Heart right ventricle (tissue), 16 donors: ENCODE measurements around the gene SCYGR3. TPM values are rescaled to one million over a fixed set of nuclear protein-coding genes. Genes with fewer than 3 reads are reported as not detected.

ENCODE experiments used
- ATAC-seq, 8 donors: fragments of 200-7000 bp; cut with Tn5 transposase; one replicate each; pipeline ENCODE4 v1.9.1; 2020; ENCODE audit warnings: mild to moderate bottlenecking in 8 of 8, moderate library complexity in 8 of 8, moderate number of reproducible peaks in 1 of 8
- DNase-seq, 2 donors: peaks; one replicate each; pipeline ENCODE4 v3.0.0-alpha.2; 2020
- H3K27ac ChIP-seq, 10 donors: fragments of 200-600 bp; sonication (generic) in 2 of 10; one replicate each; pipeline versions ENCODE4 v1.5.0 to v1.8.0; 2020 to 2022; ENCODE audit warnings: mild to moderate bottlenecking in 3 of 10
- H3K27me3 ChIP-seq, 7 donors: fragments of 200-600 bp; one replicate each; pipeline ENCODE4 v1.8.0; 2021 to 2022; ENCODE audit warnings: mild to moderate bottlenecking in 2 of 7
- H3K36me3 ChIP-seq, 9 donors: fragments of 200-600 bp; sonication (generic) in 1 of 9; one replicate each; pipeline versions ENCODE4 v1.5.0 to v1.8.0; 2020 to 2022; ENCODE audit warnings: mild to moderate bottlenecking in 2 of 9
- H3K4me1 ChIP-seq, 9 donors: fragments of 200-600 bp; sonication (generic) in 1 of 9; one replicate each; pipeline versions ENCODE4 v1.5.0 to v1.8.0; 2020 to 2022; ENCODE audit warnings: mild to moderate bottlenecking in 4 of 9
- H3K4me3 ChIP-seq, 10 donors: fragments of 200-600 bp; sonication (generic) in 2 of 10; one replicate each; pipeline versions ENCODE4 v1.5.0 to v1.8.0; 2020 to 2022; ENCODE audit warnings: mild to moderate bottlenecking in 7 of 10, moderate library complexity in 2 of 10
- H3K9me3 ChIP-seq, 11 donors: fragments of 200-600 bp in 10 of 11; sonication (generic) in 2 of 11; one replicate each; pipeline versions ENCODE4 v1.5.0 to v1.8.0; 2013 to 2022; ENCODE audit warnings: mild to moderate bottlenecking in 2 of 11, control low read depth in 1 of 11, moderate library complexity in 1 of 11
- CTCF ChIP-seq, 9 donors: fragments of 200-600 bp; sonication (generic) in 2 of 9; IDR thresholded peaks; one replicate each; pipeline versions ENCODE4 v1.5.0 to v1.8.0; 2021 to 2022; ENCODE audit warnings: antibody characterized with exemption in 9 of 9, mild to moderate bottlenecking in 5 of 9, moderate library complexity in 1 of 9
- WGBS, 2 donors: extraction: QIAGEN DNeasy Blood & Tissue Kit; methylation state at CpG; one replicate each; pipeline ENCODE4 v1.1.7; 2013; ENCODE audit warnings: inconsistent platforms in 1 of 2; 5-methylcytosine and 5-hydroxymethylcytosine counted together
- intact Hi-C, 10 donors: fragments of 100-400 bp; cut with DNase I; formaldehyde crosslinking; loops; one replicate each; pipeline versions ENCODE4 v1.11.1 to v1.14.2; 2022
- polyA plus RNA-seq, 2 donors: library from polyadenylated mRNA; stranded (reverse); fragments of 200-250 nt; gene quantifications; one replicate each; pipeline ENCODE4 v1.2.3, GENCODE V29; 2013
- total RNA-seq, 10 donors: library from RNA; stranded (reverse); fragmentation: NEBNext Ultra II Directional in 3 of 10; extraction: Animal tissue kit (Norgen Biotek cat#: 25700) in 3 of 10; gene quantifications; one replicate each; pipeline versions ENCODE4 v1.2.1 to v1.2.4, GENCODE V29; 2021 to 2023
- donor health status: Arrhythmogenic right ventricular cardiomyopathy.
- donor health status: ischemic (EF 13 %, LVEDD 7.1; RV severe dilation, severe dysfunction).
- donor health status: healthy with polysubstance abuse.
- donor health status: DM: no; HTN: yes; CAD: no.
- donor health status: DM: no; HTN: no; CAD: no.
- donor health status: ischemic (EF 25% LVEDD 6.9; RV normal size, moderate dysfunction).
- donor health status: ischemic (EF 25% LVEDD 5.7; RV mildly dilated, moderate dysfunction).
- donor health status: healthy.
- donor health status: DM: yes; HTN: yes; CAD: no.
- donor health status: Ischemic cardiomyopathy.
- donor health status: ischemic (EF 35%, LVEDD 5.7; RV mildly dilated, moderate dysfunction).
- donor health status: nonischemic (EF 11% LVEDD 7.7; RV severe dilation, severe dysfunction).
- donor health status: DM: yes; HTN: yes; CAD: no.
- donor health status: PGD.
- donor health status: ischemic (EF 29% LVEDD 5.4; RV normal size, mild dysfunction).
- donor health status: nonischemic (EF 23%, LVEDD 6.1; RV moderate dilation, normal function).

The SCYGR3 gene
- total and polyA plus RNA-seq, 12 donors: not detected

GRCh38 chr2:227629435-227629834, 14.8 kb upstream of the SCYGR3 start:
- Histone ChIP-seq H3K4me3 (no peak overlapping the region), H3K27me3 (peaks cover 0 to 17% (median 9%) of the 10 kb centered on the region in 7 donors), H3K9me3 (no peaks in the 10 kb centered on the region), H3K27ac (no peak overlapping the region), H3K4me1 (no peaks in the 10 kb centered on the region), H3K36me3 (no peaks in the 10 kb centered on the region)
- WGBS, 2 donors: 62 to 67% methylated on average over 7 of the region's 7 CpGs
- DNase-seq (no peak), ATAC-seq (no peak)
- intact Hi-C loops: no loop called here
- no peak for TF ChIP-seq CTCF (IDR thresholded peaks at IDR 0.05)

- ATAC-seq: no peak
- Histone ChIP-seq H3K27me3 (peaks cover 0 to 13% (median 4%) of the 10 kb centered on the region in 7 donors), H3K36me3 (no peaks in the 10 kb centered on the region), H3K9me3 (peaks cover 0 to 3% (median 0%) of the 10 kb centered on the region in 11 donors), H3K4me3 (no peak overlapping the region), H3K27ac (no peak overlapping the region), H3K4me1 (peaks cover 0 to 7% (median 0%) of the 10 kb centered on the region in 9 donors)
- no peak for TF ChIP-seq CTCF (IDR thresholded peaks at IDR 0.05)
- intact Hi-C loops: no loop called here
- WGBS, 2 donors: 80 to 88% methylated on average over 3 of the region's 3 CpGs
- no peak for DNase-seq
Measured at GRCh38 chr2:227627769-227628168, 13.1 kb upstream of the SCYGR3 start.

- peaks cover 0 to 10% (median 0%) of the 10 kb centered on the region in 11 donors for H3K9me3 ChIP-seq
- peaks cover 0 to 13% (median 0%) of the 10 kb centered on the region in 7 donors for H3K27me3 ChIP-seq
- DNase-seq (no peak), ATAC-seq (no peak)
- no peaks in the 10 kb centered on the region for H3K36me3 ChIP-seq
- TF ChIP-seq CTCF (IDR thresholded peaks at IDR 0.05): no peak
- 89 to 95% methylated on average over 10 of the region's 10 CpGs for WGBS, 2 donors
- intact Hi-C loops: no loop called here
- H3K4me3 ChIP-seq: no peak overlapping the region
- peaks cover 0 to 7% (median 0%) of the 10 kb centered on the region in 9 donors for H3K4me1 ChIP-seq
- H3K27ac ChIP-seq: no peak overlapping the region
Measured at GRCh38 chr2:227626580-227627151, 12.0 kb upstream of the SCYGR3 start.

- H3K36me3 ChIP-seq: no peaks in the 10 kb centered on the region
- peaks cover 0 to 13% (median 0%) of the 10 kb centered on the region in 7 donors for H3K27me3 ChIP-seq
- DNase-seq: no peak
- intact Hi-C loops: no loop called here
- peaks cover 0 to 7% (median 0%) of the 10 kb centered on the region in 9 donors for H3K4me1 ChIP-seq
- peaks cover 0 to 10% (median 0%) of the 10 kb centered on the region in 11 donors for H3K9me3 ChIP-seq
- no peak for ATAC-seq
- H3K27ac ChIP-seq: no peak overlapping the region
- TF ChIP-seq CTCF (IDR thresholded peaks at IDR 0.05): no peak
- WGBS, 2 donors: 60 to 62% methylated on average over 2 of the region's 2 CpGs
- H3K4me3 ChIP-seq: no peak overlapping the region
Measured at GRCh38 chr2:227625420-227625819, 10.8 kb upstream of the SCYGR3 start.
